Pancreas (tissue), 10 donors: ENCODE measurements around the gene IL17D. TPM values are rescaled to one million over a fixed set of nuclear protein-coding genes. Genes with fewer than 3 reads are reported as not detected.

Experiments used
- ATAC-seq, 4 donors: fragments of 200-7000 bp; cut with Tn5 transposase; one replicate each; pipeline versions ENCODE4 v1.8.0 to v1.9.1; 2020; ENCODE audit warnings: mild to moderate bottlenecking in 4 of 4, moderate library complexity in 4 of 4
- DNase-seq, 6 donors: peaks; one replicate each; pipeline ENCODE4 v3.0.0-alpha.2; 2020
- FAIRE-seq: peaks from 2 replicates; lab custom pipeline; 2012; peaks lifted over from hg19 to GRCh38; lab: Jason Lieb, UNC
- H3K27ac ChIP-seq, 4 donors: fragments of 200-600 bp; sonication (generic); 1 replicate in 3 of 4; 2 replicates in 1 of 4; pipeline versions ENCODE4 v1.5.0 to v1.8.0; 2020
- H3K27me3 ChIP-seq, 4 donors: fragments of 200-600 bp; one replicate each; pipeline ENCODE4 v1.8.0; 2021
- H3K36me3 ChIP-seq, 3 donors: fragments of 200-600 bp; sonication (generic) in 1 of 3; one replicate each; pipeline versions ENCODE4 v1.5.0 to v1.8.0; 2020 to 2021
- H3K4me1 ChIP-seq, 3 donors: fragments of 200-600 bp; one replicate each; pipeline ENCODE4 v1.8.0; 2021
- H3K4me3 ChIP-seq, 4 donors: fragments of 200-600 bp; sonication (generic) in 2 of 4; one replicate each; pipeline versions ENCODE4 v1.5.0 to v1.8.0; 2020 to 2021
- H3K9me3 ChIP-seq, 4 donors: fragments of 200-600 bp; one replicate each; pipeline ENCODE4 v1.8.0; 2021
- WGBS, 2 donors: extraction: QIAGEN DNeasy Blood & Tissue Kit; methylation state at CpG; one replicate each; pipeline ENCODE4 v1.1.7; 2013; 5-methylcytosine and 5-hydroxymethylcytosine counted together
- intact Hi-C, 3 donors: fragments of 100-400 bp; cut with DNase I; formaldehyde crosslinking; loops; one replicate each; pipeline versions ENCODE4 v1.11.1 to v1.14.2; 2022
- polyA plus RNA-seq, 2 donors: library from polyadenylated mRNA; stranded (reverse); fragments of 200-250 nt; gene quantifications; one replicate each; pipeline ENCODE4 v1.2.3, GENCODE V29; 2013
- total RNA-seq, 6 donors: library from RNA; stranded (reverse); fragmentation: NEBNext Ultra II Directional in 4 of 6; extraction: Animal tissue kit (Norgen Biotek cat#: 25700) in 4 of 6; gene quantifications; one replicate each; pipeline versions ENCODE4 v1.2.1 to v1.2.4, GENCODE V29; 2021 to 2023
- TF ChIP-seq, protein P1 (sequence below), 4 donors: fragments of 200-600 bp; sonication (generic) in 3 of 4; IDR thresholded peaks; one replicate each; pipeline versions ENCODE4 v1.5.0 to v1.8.0; 2021; ENCODE audit warnings: antibody characterized with exemption in 4 of 4
- donor health status: healthy with polysubstance abuse.
- donor health status: DM: no; HTN: no; CAD: no; lungs with moderate emphysema.
- donor health status: DM: no; HTN: no; CAD: no.
- donor health status: control.
- donor health status: control.
- donor health status: Bipolar disorder and iron deficiency.
- donor health status: DM: yes; HTN: yes; CAD: no.
- donor health status: DM: no; HTN: no; CAD: no.
- donor health status: DM: no; HTN: no; CAD: no.
- donor health status: DM: yes; HTN: yes; CAD: no.

Gene IL17D
- total and polyA plus RNA-seq, 8 donors: 0.35 to 0.71 (median 0.48) TPM

DNA sequence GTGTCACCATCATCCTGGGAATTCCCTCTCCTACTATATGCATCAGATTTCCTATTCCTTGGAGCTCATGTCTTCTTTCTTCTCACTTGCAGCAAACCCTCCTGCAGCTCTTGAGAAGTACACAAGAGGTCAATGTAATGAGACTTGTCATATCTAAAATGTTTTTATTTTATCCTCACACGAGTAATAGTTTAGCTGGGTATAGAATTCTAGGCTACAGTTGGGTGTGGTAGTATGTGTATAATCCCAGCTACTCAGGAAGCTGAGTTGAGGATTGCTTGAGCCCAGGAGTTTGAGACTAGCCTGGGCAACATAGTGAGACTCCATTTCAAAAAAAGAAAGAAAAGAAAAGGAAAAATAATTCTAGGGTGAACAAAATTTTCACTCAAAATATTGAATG lies 45.9 kb downstream of the IL17D start:
- H3K4me1 ChIP-seq: no peaks in the 10 kb centered on the region
- TF ChIP-seq, protein P1, sequence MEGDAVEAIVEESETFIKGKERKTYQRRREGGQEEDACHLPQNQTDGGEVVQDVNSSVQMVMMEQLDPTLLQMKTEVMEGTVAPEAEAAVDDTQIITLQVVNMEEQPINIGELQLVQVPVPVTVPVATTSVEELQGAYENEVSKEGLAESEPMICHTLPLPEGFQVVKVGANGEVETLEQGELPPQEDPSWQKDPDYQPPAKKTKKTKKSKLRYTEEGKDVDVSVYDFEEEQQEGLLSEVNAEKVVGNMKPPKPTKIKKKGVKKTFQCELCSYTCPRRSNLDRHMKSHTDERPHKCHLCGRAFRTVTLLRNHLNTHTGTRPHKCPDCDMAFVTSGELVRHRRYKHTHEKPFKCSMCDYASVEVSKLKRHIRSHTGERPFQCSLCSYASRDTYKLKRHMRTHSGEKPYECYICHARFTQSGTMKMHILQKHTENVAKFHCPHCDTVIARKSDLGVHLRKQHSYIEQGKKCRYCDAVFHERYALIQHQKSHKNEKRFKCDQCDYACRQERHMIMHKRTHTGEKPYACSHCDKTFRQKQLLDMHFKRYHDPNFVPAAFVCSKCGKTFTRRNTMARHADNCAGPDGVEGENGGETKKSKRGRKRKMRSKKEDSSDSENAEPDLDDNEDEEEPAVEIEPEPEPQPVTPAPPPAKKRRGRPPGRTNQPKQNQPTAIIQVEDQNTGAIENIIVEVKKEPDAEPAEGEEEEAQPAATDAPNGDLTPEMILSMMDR (IDR thresholded peaks at IDR 0.05): no peak
- no peaks in the 10 kb centered on the region for H3K36me3 ChIP-seq
- FAIRE-seq (no peak), DNase-seq (no peak), ATAC-seq (no peak)
- H3K27ac ChIP-seq: no peak overlapping the region
- intact Hi-C loops: no loop called here
- 70 to 76% methylated on average over 1 of the region's 1 CpG for WGBS, 2 donors
- no peaks in the 10 kb centered on the region for H3K9me3 ChIP-seq
- no peak overlapping the region for H3K4me3 ChIP-seq
- no peaks in the 10 kb centered on the region for H3K27me3 ChIP-seq

DNA sequence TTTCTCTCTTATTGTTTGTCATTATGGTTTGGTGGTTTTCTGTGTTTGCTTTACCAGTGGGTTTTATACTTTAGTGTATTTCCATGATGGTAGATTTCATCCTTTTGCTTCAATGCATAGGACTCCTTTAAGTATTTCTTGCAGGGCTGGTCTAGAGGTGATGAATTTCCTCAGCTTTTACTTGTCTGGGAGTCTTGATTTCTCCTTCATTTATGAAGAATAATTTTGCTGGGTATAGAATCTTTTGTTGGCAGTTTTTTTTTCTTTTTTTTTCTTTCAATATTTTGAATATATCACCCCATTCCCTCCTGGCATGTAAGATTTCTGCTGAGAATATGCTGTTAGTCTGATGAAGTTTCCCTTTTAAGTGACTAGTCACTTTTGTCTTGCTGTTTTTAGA lies 50.5 kb downstream of the IL17D start:
- H3K9me3 ChIP-seq: no peaks in the 10 kb centered on the region
- H3K4me3 ChIP-seq: no peak overlapping the region
- DNase-seq: no peak
- no peaks in the 10 kb centered on the region for H3K36me3 ChIP-seq
- no peak for ATAC-seq
- no peaks in the 10 kb centered on the region for H3K4me1 ChIP-seq
- TF ChIP-seq, protein P1 (IDR thresholded peaks at IDR 0.05): no peak
- FAIRE-seq: no peak
- intact Hi-C loops: no loop called here
- H3K27ac ChIP-seq: no peak overlapping the region
- no peaks in the 10 kb centered on the region for H3K27me3 ChIP-seq

DNA sequence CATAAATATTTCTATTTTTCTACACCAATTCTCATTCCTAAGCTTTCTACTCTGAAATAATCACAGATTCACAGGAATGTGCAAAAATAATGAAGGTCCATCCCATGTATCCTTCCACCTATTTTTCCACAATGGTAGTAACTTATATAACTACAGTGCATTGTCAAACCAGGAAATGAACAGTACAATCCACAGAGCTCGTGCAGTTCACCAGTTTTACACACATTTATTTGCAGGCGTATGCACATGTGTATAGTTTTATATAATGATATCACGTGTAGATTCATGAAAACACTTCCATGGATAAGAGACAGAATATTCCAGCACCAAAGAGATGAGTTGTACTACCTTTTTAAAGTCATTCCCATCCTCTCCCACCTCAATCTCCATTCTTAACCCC lies 57.4 kb downstream of the IL17D start:
- Histone ChIP-seq H3K27ac (no peak overlapping the region), H3K9me3 (no peaks in the 10 kb centered on the region), H3K36me3 (no peaks in the 10 kb centered on the region), H3K27me3 (no peaks in the 10 kb centered on the region), H3K4me3 (no peak overlapping the region), H3K4me1 (no peaks in the 10 kb centered on the region)
- no peak for FAIRE-seq
- 80 to 88% methylated on average over 3 of the region's 3 CpGs for WGBS, 2 donors
- TF ChIP-seq, protein P1 (IDR thresholded peaks at IDR 0.05): no peak
- no peak for ATAC-seq
- DNase-seq: no peak
- intact Hi-C loops: no loop called here

DNA sequence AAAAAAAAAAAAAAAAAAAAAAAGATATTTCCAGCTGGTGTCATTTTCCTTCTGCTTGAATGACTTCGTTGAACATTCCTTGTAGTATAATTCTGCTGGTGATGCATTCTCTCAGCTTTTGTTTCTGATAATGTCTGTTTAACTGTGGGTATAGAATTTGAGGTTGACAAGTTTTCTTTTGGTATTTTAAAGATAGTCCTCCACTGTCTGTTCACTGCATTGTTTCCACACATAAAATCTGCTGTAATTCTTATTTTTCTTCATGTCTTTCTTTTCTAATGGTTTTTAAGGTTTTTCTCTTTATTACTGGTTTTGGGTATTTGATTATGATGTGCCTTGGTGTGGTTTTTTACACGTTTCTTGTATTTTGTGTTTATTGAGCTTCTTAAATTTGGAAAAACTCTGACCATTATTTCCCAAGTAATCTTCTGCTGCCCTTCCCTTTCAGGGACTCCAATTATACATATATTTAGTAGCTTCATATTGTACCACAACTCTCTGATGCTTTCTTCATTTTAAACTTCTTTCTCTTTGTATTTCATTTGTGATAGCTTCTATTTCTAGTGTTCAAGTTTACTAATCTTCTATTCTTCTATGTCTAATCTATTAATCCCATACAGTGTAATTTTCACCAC lies 63.9 kb downstream of the IL17D start:
- TF ChIP-seq, protein P1 (IDR thresholded peaks at IDR 0.05): no peak
- FAIRE-seq (no peak), DNase-seq (no peak), ATAC-seq (no peak)
- Histone ChIP-seq H3K27ac (no peak overlapping the region), H3K4me1 (peaks cover 0 to under 1% (median 0%) of the 10 kb centered on the region in 3 donors), H3K9me3 (no peaks in the 10 kb centered on the region), H3K36me3 (no peaks in the 10 kb centered on the region), H3K27me3 (no peaks in the 10 kb centered on the region), H3K4me3 (no peak overlapping the region)
- WGBS, 2 donors: 88 to 100% methylated on average over 2 of the region's 2 CpGs
- intact Hi-C loops: no loop called here

DNA sequence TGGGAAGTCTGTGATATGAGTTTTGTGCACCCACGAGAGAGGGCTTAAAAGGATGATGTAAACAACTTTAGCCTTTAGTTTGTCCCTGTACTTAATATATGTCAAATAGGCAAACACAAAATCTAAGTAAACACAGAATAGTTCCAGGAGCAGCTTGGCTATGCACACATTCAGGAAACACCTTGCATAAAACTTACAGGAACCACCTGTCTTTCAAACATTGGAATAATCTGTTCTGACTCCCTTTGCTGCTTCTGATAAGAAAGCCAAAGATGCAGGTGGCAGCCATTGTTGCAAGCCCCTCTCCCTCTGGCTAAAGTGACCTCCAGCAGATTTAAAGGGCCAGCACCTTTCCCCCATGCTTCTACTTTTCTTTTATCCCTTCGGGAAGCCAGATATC lies 65.6 kb downstream of the IL17D start:
- FAIRE-seq: no peak
- no peak for ATAC-seq
- intact Hi-C loops: no loop called here
- no peak overlapping the region for H3K27ac ChIP-seq
- TF ChIP-seq, protein P1 (IDR thresholded peaks at IDR 0.05): no peak
- H3K27me3 ChIP-seq: no peaks in the 10 kb centered on the region
- no peak overlapping the region for H3K4me3 ChIP-seq
- no peak for DNase-seq
- H3K36me3 ChIP-seq: no peaks in the 10 kb centered on the region
- WGBS, 2 donors: 64 to 67% methylated on average over 2 of the region's 2 CpGs
- peaks cover 4 to 6% (median 4%) of the 10 kb centered on the region in 3 donors for H3K4me1 ChIP-seq
- H3K9me3 ChIP-seq: no peaks in the 10 kb centered on the region
